ENCODE measurements around the gene CLEC4F. TPM values are rescaled to one million over a fixed set of nuclear protein-coding genes. Genes with fewer than 3 reads are reported as not detected.

Gene CLEC4F
- total and polyA plus RNA-seq, 2 of the 13 experiments (the other 11 are each of a cell fraction or from before 2014, with no cell fraction given) = 0.12 to 0.13 TPM

DNA sequence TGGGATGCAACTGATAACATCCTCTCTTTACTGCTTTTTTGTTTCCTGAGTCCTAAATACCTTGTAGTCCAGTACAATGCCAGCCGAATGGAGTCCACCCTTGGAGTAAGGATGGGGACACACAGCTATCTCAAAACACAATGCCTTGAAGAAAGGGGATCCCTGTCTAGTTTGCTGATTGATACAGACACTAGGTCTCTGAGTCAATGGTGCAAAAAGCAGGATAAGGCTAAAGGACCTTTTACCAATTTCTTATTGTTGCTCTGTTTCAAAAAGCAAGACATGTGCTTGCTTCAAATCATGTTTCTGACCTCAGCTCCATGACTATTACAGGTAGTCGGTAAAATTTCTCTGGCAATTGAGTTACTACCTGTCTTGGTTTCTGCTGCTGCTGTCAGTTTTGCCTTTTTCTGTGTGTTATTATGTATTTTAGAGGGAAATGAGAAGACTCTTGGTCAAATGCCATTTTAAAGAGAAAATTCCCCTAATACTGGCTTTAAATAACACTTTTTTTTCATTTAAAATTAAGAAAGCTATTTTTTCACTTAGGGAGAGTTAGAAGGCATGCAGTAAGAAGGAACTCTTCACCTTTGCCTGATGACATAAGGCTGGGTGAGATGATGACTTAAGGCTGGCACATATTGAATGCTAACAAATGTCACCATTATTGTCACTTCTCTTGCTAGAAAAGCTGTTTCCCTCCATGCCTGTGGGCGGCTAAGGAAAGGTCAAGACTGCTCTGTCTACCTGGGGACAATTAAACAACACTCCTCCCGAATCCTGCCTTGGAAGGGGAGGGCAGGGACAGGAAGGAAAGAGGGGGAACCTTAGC, 25.0 kb downstream of the CLEC4F start:
- ATAC-seq (no peak), DNase-seq (ENCODE audit: low spot score) (no peak), FAIRE-seq (no peak)
- no peak overlapping the region for H3K27ac ChIP-seq (ENCODE audit: extremely low read length, insufficient read depth, low read length)
- ChIA-PET CTCF (ENCODE audit: low intra/inter-chr PET ratio, low total read pairs) (no interaction called here), POLR2A (no interaction called here)
- no peaks in the 10 kb centered on the region for H3K79me2 ChIP-seq (ENCODE audit: insufficient read depth, low read length)
- no peak overlapping the region for H3K4me2 ChIP-seq (ENCODE audit: low read depth, low read length)
- no peak overlapping the region for H3K9ac ChIP-seq (ENCODE audit: insufficient read depth, low read depth, low read length)
- no peaks in the 10 kb centered on the region for H3K36me3 ChIP-seq (replicated peaks in 1 of 2; ENCODE audit: control insufficient read depth in 1 of 2, insufficient read depth in 2 of 2, low read length in 2 of 2)
- in situ Hi-C loops (cut with HindIII; ENCODE audit: extremely low pct_ligation_motif_present, low pct_unique_long_range_greater_than_20kb) (no loop called here), intact Hi-C loops (cut with micrococcal nuclease; ENCODE audit: unreplicated experiment) (no loop called here)
- H2AFZ ChIP-seq (ENCODE audit: low read length) = no peak overlapping the region
- H4K20me1 ChIP-seq (ENCODE audit: insufficient read depth, low read length) = no peaks in the 10 kb centered on the region
- H3K27me3 ChIP-seq (ENCODE audit: control insufficient read depth in 1 of 2, insufficient read depth in 2 of 2, low read length in 2 of 2) = peaks cover 0 to 1% of the 10 kb centered on the region in 2 experiments; a peak in 1 of 5 replicates
- no peak overlapping the region for H3K4me3 ChIP-seq (replicated peaks in 1 of 3; ENCODE audit: insufficient read depth in 1 of 3, low read depth in 2 of 3, low read length in 3 of 3)
- peaks cover 12% of the 10 kb centered on the region for H3K9me3 ChIP-seq (ENCODE audit: low read length)
- WGBS (ENCODE audit: low lambda C conversion rate) = 40% methylated on average over 4 of the region's 4 CpGs
- H3K4me1 ChIP-seq (ENCODE audit: insufficient read depth, low read length) = peaks cover 43% of the 10 kb centered on the region
- BruUV-seq (replicated peaks) = no TSS peak
- TF ChIP-seq PHB2 (IDR thresholded peaks at IDR 0.05; ENCODE audit: partially characterized antibody) (no peak), ZSCAN20 (CRISPR knock-in tag; IDR thresholded peaks at IDR 0.05; ENCODE audit: borderline replicate concordance) (no peak), ZNF234 (CRISPR knock-in tag; conservative IDR thresholded peaks at IDR 0.05) (no peak), ZFP1 (CRISPR knock-in tag; IDR thresholded peaks at IDR 0.05) (no peak), ARNT (IDR thresholded peaks at IDR 0.05) (no peak), RXRA (CRISPR knock-in tag; IDR thresholded peaks at IDR 0.05) (no peak), ATM (IDR thresholded peaks at IDR 0.05; ENCODE audit: borderline replicate concordance) (no peak)

DNA sequence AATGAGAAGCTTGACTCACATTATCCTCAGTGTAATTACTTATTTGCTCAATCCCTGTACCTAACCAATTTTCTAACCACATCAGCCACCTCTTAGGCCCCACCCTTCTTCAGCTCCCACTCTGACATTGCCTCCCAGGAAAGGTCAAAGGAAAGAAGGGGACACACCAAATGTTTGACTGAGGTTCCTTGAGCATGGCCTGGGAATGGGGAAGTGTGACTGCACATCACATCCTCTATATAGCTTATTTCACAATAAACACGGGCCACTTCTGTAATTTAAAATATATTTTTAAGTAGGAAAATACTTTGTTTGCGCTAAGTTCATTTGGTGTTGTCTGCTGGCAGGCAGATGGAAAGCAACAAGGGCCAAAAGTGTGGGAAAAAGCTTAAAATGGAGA, 26.9 kb downstream of the CLEC4F start:
- 26% methylated on average over 2 of the region's 2 CpGs for WGBS (ENCODE audit: low lambda C conversion rate)
- intact Hi-C loops (cut with micrococcal nuclease; ENCODE audit: unreplicated experiment) (no loop called here), in situ Hi-C loops (cut with HindIII; ENCODE audit: extremely low pct_ligation_motif_present, low pct_unique_long_range_greater_than_20kb) (loop anchor here (5.0 kb wide), 2 partner anchors 69 to 154 kb away; no protein-coding TSS in a partner anchor)
- Histone ChIP-seq H3K36me3 (replicated peaks in 1 of 2; ENCODE audit: control insufficient read depth in 1 of 2, insufficient read depth in 2 of 2, low read length in 2 of 2) (no peaks in the 10 kb centered on the region), H3K79me2 (ENCODE audit: insufficient read depth, low read length) (no peaks in the 10 kb centered on the region), H3K4me3 (replicated peaks in 1 of 3; ENCODE audit: insufficient read depth in 1 of 3, low read depth in 2 of 3, low read length in 3 of 3) (no peak overlapping the region), H3K27me3 (ENCODE audit: control insufficient read depth in 1 of 2, insufficient read depth in 2 of 2, low read length in 2 of 2) (peaks cover 0 to 1% of the 10 kb centered on the region in 2 experiments; a peak in 1 of 5 replicates), H3K27ac (ENCODE audit: extremely low read length, insufficient read depth, low read length) (no peak overlapping the region), H3K4me1 (ENCODE audit: insufficient read depth, low read length) (peaks cover 45% of the 10 kb centered on the region), H2AFZ (ENCODE audit: low read length) (no peak overlapping the region), H3K4me2 (ENCODE audit: low read depth, low read length) (no peak overlapping the region), H3K9me3 (ENCODE audit: low read length) (no peaks in the 10 kb centered on the region), H4K20me1 (ENCODE audit: insufficient read depth, low read length) (no peaks in the 10 kb centered on the region), H3K9ac (ENCODE audit: insufficient read depth, low read depth, low read length) (no peak overlapping the region)
- ATAC-seq (no peak), DNase-seq (ENCODE audit: low spot score) (no peak), FAIRE-seq (no peak)
- POLR2A ChIA-PET = no interaction called here
- CTCF ChIA-PET (ENCODE audit: low intra/inter-chr PET ratio, low total read pairs) = no interaction called here
- BruUV-seq (replicated peaks) = no TSS peak
- TF ChIP-seq NR2F6 (IDR thresholded peaks at IDR 0.05) (no peak), NR2F6 (CRISPR knock-in tag; IDR thresholded peaks at IDR 0.05) (no peak), ZFP62 (CRISPR knock-in tag; IDR thresholded peaks at IDR 0.05) (no peak), ARNTL (CRISPR knock-in tag; IDR thresholded peaks at IDR 0.05) (no peak), ZNF768 (CRISPR knock-in tag; IDR thresholded peaks at IDR 0.05) (no peak), ZNF510 (CRISPR knock-in tag; IDR thresholded peaks at IDR 0.05; ENCODE audit: low read depth) (no peak), PRMT3 (CRISPR knock-in tag; IDR thresholded peaks at IDR 0.05; ENCODE audit: borderline replicate concordance, low read depth) (no peak)
- TF ChIP-seq, protein P1, sequence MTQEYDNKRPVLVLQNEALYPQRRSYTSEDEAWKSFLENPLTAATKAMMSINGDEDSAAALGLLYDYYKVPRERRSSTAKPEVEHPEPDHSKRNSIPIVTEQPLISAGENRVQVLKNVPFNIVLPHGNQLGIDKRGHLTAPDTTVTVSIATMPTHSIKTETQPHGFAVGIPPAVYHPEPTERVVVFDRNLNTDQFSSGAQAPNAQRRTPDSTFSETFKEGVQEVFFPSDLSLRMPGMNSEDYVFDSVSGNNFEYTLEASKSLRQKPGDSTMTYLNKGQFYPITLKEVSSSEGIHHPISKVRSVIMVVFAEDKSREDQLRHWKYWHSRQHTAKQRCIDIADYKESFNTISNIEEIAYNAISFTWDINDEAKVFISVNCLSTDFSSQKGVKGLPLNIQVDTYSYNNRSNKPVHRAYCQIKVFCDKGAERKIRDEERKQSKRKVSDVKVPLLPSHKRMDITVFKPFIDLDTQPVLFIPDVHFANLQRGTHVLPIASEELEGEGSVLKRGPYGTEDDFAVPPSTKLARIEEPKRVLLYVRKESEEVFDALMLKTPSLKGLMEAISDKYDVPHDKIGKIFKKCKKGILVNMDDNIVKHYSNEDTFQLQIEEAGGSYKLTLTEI (CRISPR knock-in tag; conservative IDR thresholded peaks at IDR 0.05) = no peak
- TF ChIP-seq, protein P2, sequence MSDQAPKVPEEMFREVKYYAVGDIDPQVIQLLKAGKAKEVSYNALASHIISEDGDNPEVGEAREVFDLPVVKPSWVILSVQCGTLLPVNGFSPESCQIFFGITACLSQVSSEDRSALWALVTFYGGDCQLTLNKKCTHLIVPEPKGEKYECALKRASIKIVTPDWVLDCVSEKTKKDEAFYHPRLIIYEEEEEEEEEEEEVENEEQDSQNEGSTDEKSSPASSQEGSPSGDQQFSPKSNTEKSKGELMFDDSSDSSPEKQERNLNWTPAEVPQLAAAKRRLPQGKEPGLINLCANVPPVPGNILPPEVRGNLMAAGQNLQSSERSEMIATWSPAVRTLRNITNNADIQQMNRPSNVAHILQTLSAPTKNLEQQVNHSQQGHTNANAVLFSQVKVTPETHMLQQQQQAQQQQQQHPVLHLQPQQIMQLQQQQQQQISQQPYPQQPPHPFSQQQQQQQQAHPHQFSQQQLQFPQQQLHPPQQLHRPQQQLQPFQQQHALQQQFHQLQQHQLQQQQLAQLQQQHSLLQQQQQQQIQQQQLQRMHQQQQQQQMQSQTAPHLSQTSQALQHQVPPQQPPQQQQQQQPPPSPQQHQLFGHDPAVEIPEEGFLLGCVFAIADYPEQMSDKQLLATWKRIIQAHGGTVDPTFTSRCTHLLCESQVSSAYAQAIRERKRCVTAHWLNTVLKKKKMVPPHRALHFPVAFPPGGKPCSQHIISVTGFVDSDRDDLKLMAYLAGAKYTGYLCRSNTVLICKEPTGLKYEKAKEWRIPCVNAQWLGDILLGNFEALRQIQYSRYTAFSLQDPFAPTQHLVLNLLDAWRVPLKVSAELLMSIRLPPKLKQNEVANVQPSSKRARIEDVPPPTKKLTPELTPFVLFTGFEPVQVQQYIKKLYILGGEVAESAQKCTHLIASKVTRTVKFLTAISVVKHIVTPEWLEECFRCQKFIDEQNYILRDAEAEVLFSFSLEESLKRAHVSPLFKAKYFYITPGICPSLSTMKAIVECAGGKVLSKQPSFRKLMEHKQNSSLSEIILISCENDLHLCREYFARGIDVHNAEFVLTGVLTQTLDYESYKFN (CRISPR knock-in tag; conservative IDR thresholded peaks at IDR 0.05) = no peak

Data from HepG2 (cell line).